ENCODE data around the gene TMEM208.

TMEM208 gene

DNA sequence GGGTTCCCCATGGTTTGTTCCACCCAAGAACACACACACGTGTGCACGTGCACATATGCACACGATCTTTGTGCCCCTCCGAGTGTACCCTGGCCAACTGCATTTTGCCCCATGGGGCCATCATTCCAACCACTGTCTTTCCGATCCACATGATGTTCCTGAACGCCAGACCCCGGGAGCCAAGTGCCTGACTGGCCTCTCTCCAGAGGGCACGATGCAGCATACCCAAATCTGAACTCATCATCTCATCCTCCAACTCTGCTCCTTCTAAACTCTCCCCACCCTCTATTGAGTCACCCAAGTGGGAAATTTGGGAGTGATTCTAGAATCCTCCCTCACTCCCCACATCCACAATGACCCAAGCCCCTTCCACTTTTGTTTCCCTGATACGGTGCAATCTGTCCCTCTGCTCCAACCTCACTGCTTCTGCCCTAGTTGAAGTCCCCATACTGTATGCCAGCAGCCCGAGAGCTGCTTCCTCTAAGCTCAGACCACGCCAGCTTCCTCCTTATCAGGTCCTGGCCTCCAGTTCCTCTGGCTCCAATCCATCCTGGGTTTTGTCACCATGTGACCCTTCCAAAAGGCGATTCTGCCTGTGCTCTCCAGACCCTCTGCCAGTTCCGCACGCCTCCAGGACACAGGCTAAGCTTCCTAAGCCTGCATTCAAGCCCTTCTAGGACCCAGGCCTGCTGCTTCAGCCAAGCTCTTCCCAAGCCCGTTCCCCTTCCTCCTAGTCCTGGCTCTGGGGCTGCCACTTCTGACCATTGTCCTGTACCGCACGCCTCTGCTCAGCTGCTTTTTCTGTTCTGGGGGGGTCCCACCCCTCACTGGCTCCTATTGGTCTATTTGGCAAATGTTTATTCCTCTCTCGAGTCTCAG, 10.1 kb upstream of the TMEM208 start:
- FAIRE-seq: no peak
- no peak for DNase-seq (ENCODE audit: insufficient read length, low spot score)
- TF ChIP-seq, protein P1, sequence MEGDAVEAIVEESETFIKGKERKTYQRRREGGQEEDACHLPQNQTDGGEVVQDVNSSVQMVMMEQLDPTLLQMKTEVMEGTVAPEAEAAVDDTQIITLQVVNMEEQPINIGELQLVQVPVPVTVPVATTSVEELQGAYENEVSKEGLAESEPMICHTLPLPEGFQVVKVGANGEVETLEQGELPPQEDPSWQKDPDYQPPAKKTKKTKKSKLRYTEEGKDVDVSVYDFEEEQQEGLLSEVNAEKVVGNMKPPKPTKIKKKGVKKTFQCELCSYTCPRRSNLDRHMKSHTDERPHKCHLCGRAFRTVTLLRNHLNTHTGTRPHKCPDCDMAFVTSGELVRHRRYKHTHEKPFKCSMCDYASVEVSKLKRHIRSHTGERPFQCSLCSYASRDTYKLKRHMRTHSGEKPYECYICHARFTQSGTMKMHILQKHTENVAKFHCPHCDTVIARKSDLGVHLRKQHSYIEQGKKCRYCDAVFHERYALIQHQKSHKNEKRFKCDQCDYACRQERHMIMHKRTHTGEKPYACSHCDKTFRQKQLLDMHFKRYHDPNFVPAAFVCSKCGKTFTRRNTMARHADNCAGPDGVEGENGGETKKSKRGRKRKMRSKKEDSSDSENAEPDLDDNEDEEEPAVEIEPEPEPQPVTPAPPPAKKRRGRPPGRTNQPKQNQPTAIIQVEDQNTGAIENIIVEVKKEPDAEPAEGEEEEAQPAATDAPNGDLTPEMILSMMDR (IDR thresholded peaks at IDR 0.05; ENCODE audit: insufficient read depth, missing control alignments): no peak

DNA sequence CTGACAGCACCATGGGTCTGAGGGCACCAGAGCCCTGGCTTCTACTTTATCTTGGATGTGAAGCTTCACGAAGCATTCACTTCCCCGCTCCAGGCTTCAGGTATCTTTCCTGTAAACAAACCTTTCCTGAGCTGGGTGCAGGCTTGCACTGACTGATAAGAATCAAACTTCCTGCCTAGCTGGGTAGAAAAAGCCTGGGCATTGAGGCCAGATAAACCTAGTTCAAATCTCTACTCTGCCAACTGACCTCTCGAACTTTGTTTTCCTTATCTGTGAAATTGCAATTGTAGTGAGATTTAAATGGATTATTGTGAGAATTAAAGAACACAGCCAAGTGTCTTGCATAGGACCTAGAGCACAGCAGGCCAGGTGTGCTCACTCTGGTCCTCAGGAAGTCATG, 2.9 kb upstream of the TMEM208 start:
- FAIRE-seq: no peak

DNA sequence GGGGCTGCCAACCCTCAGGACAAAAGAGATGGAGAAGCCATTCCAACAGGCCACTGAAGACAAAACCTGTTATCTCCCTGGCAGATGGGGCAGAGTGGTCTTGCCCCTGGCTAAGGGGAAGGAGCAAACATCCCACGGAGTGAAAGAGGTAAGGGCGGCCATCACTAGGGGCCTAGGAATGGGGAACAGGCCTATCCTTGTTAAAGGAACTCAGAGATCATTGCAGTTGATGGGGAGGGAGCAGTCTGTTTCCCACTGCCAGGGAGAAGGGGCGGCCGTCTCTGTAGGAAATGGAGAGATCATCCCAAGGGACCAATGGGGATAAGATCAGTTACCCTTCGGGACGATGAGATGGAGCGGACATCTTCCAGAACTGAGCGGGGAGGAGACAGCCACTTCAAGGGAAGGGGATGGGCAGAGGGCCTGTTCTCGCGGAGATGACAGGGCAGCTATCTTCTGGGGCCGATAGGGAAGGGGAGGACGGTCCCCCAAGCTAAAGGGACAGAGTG, 581 bp upstream of the TMEM208 start:
- no peak for DNase-seq (ENCODE audit: insufficient read length, low spot score)
- TF ChIP-seq, protein P1 (IDR thresholded peaks at IDR 0.05; ENCODE audit: insufficient read depth, missing control alignments): no peak
- FAIRE-seq: no peak

More for the DNA sequence above, 2.9 kb upstream of the TMEM208 start:
- DNase-seq (ENCODE audit: insufficient read length, low spot score): no peak
- TF ChIP-seq, protein P1 (IDR thresholded peaks at IDR 0.05; ENCODE audit: insufficient read depth, missing control alignments): no peak

DNA sequence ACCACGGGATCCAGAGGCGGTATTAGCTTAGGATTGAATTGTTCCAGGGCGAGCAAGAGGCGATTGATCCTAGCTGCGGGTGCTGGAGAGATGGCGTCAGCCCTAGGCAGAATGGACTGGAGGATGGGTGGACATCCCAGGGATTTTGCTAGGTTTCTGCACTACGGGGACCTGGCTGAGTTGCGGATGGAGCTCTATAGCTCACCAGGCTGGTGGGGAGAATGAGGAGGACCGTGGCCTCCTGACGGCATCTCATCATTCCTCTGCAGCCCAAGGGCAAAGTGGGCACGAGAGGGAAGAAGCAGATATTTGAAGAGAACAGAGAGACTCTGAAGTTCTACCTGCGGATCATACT, 614 bp downstream of the TMEM208 start:
- DNase-seq (ENCODE audit: insufficient read length, low spot score) (no peak), FAIRE-seq (no peak)
- TF ChIP-seq, protein P1 (IDR thresholded peaks at IDR 0.05; ENCODE audit: insufficient read depth, missing control alignments): no peak

DNA sequence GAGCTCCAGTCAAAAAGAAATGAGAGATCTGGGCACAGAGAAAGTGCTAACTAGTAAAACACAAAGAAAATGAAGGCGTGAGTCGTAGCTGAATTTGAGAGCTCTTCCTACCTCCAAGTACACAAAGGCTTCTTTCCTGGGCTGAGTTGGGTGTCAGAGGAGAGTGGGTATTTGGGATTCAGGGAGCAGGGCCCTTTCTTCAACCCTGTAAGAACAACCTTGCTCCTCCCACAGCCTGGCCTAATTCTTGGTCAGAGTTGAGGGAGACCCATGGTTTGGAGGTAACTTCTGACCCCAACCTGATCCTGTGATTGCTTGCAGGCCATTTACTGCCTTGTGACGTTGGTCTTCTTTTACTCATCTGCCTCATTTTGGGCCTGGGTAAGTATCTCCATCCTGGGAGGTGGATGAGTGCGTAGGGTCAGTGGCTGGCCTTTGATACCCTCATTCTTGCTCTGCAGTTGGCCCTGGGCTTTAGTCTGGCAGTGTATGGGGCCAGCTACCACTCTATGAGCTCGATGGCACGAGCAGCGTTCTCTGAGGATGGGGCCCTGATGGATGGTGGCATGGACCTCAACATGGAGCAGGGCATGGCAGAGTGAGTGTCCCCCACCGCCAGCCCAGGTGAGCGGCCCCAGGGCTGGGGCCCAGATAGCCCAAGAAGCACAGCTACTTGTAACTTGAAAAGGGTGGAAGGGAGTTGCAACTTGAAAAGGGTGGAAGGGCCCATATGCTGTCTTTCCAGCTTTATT, 1.3 kb downstream of the TMEM208 start:
- no peak for FAIRE-seq

DNA sequence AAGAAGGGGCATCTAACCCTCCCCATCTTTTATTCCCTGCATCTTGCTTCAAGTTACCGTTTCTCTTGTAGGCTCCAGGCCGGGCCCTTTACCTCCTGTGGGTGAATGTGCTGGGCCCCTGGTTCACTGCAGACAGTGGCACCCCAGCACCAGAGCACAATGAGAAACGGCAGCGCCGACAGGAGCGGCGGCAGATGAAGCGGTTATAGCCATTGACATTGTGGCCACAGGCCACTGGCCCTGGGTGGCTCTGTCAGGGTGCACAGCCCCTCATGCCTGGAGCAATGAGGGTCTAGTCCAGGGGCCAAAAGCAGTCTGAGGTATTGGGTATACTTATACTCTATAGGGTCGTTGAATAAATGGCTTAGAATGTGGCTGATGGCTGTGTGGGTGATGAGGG, 2.0 kb downstream of the TMEM208 start:
- DNase-seq (ENCODE audit: insufficient read length, low spot score): no peak
- FAIRE-seq: no peak
- TF ChIP-seq, protein P1 (IDR thresholded peaks at IDR 0.05; ENCODE audit: insufficient read depth, missing control alignments): no peak

More for the DNA sequence above, 1.3 kb downstream of the TMEM208 start:
- no peak for DNase-seq (ENCODE audit: insufficient read length, low spot score)
- TF ChIP-seq, protein P1 (IDR thresholded peaks at IDR 0.05; ENCODE audit: insufficient read depth, missing control alignments): no peak

All from D721Med (cell line).